A673 (cell line): ENCODE data around the gene TRMO. TPM values are rescaled to one million over a fixed set of nuclear protein-coding genes. Genes with fewer than 3 reads are reported as not detected.
A peak's percentile ranks its signal among the peaks of the same experiment; 100 is the strongest.

Experiments
- BruUV-seq: library from RNA; stranded (reverse); fragments of 400-500 nt; replicated peaks from 2 replicates; lab custom pipeline; 2021; lab: Mats Ljungman, UMichigan
- CTCF ChIA-PET: fragments of 300-600 bp; sonication (Branson Sonifier 250); formaldehyde crosslinking; loops from one replicate; lab custom pipeline; 2022; ENCODE audit warnings: antibody characterized with exemption; lab: Charles Lee
- POLR2A ChIA-PET: fragments of 300-600 bp; sonication (Branson Sonifier 250); formaldehyde crosslinking; loops from one replicate; lab custom pipeline; 2022; ENCODE audit warnings: antibody characterized with exemption; ENCODE audit not compliant: low non-redundant PET; lab: Charles Lee
- DNase-seq: peaks from one replicate; pipeline ENCODE4 v3.0.0-alpha.2; 2015; ENCODE audit warnings: low spot score
- H3K27ac ChIP-seq: fragments of 200-600 bp; sonication (generic); 2 replicates; pipeline ENCODE4 v1.5.1; 2016; ENCODE audit warnings: mixed run types, low read depth, mild to moderate bottlenecking, mixed read lengths, antibody characterized with exemption, low read length; ENCODE audit not compliant: poor library complexity, severe bottlenecking
- H3K27me3 ChIP-seq: fragments of 200-600 bp; sonication (generic); replicated peaks from 2 replicates; pipeline ENCODE4 v1.6.1; 2017; ENCODE audit warnings: mixed run types, low read depth, mild to moderate bottlenecking, mixed read lengths, antibody characterized with exemption, low read length; ENCODE audit not compliant: insufficient read depth, poor library complexity
- H3K36me3 ChIP-seq: fragments of 200-600 bp; sonication (generic); 2 replicates; pipeline ENCODE4 v1.6.1; 2016; ENCODE audit warnings: mixed run types, mild to moderate bottlenecking, mixed read lengths, antibody characterized with exemption, low read length; ENCODE audit not compliant: insufficient read depth, poor library complexity, severe bottlenecking
- H3K4me1 ChIP-seq: fragments of 200-600 bp; sonication (generic); 2 replicates; pipeline ENCODE4 v1.6.1; 2017; ENCODE audit warnings: mixed run types, mild to moderate bottlenecking, mixed read lengths, antibody characterized with exemption, low read length; ENCODE audit not compliant: insufficient read depth, poor library complexity, severe bottlenecking
- H3K4me3 ChIP-seq: fragments of 200-600 bp; sonication (generic); 2 replicates; pipeline ENCODE4 v1.5.1; 2016; ENCODE audit warnings: low read depth, mixed run types, mild to moderate bottlenecking, mixed read lengths, low read length; ENCODE audit not compliant: poor library complexity, severe bottlenecking
- H3K9me3 ChIP-seq: fragments of 200-600 bp; sonication (generic); 2 replicates; pipeline ENCODE4 v1.6.1; 2016; ENCODE audit warnings: mixed run types, low read depth, mild to moderate bottlenecking, mixed read lengths, antibody characterized with exemption, low read length; ENCODE audit not compliant: poor library complexity, severe bottlenecking
- EZH2 ChIP-seq: fragments of 200-600 bp; sonication (generic); IDR thresholded peaks from 2 replicates; pipeline ENCODE4 v1.6.1; 2017; ENCODE audit warnings: borderline replicate concordance, low read depth, mild to moderate bottlenecking, mixed read lengths, antibody characterized with exemption, low read length; ENCODE audit not compliant: poor library complexity, severe bottlenecking
- intact Hi-C: fragments of 100-400 bp; cut with micrococcal nuclease; formaldehyde crosslinking; loops from one replicate; pipeline ENCODE4 v1.10.0; 2022; ENCODE audit not compliant: unreplicated experiment
- total RNA-seq: library from RNA; stranded (reverse); gene quantifications from 2 replicates; pipeline ENCODE4 v1.2.3, GENCODE V29; 2021
- TF ChIP-seq, protein P1 (sequence below): fragments of 300-800, 200-600 bp; sonication (generic); conservative IDR thresholded peaks from 2 replicates; pipeline ENCODE4 v1.5.1; 2017; ENCODE audit warnings: low read depth, mild to moderate bottlenecking, antibody characterized with exemption, low read length, moderate library complexity, mixed read lengths

The TRMO gene
- total RNA-seq, 1 experiment from 2014 or later: 8.9 TPM

DNA sequence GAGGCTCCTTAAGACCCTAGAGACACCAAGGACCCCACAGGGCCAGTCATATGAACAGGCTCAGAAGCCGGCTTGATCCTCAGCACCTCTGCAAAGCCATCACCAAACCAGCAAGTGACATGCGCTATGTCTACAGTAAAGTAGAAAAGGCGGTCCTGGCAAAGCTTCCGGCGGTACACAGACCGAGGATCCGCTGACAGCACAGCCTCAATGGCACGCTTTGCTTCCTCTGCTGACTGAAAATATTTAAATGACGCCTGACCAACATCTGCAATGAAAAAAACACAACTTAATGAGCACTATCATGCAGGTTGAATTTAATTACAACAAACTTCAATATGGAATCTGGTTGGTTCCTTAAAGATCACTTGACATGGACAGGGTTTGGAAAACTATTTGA is 17.6 kb downstream of the TRMO start:
- ChIA-PET POLR2A (no interaction called here), CTCF (no interaction called here)
- Histone ChIP-seq H3K4me3 (no peak overlapping the region), H3K9me3 (no peaks in the 10 kb centered on the region), H3K27ac (no peak overlapping the region), H3K27me3 (no peaks in the 10 kb centered on the region), H3K36me3 (no peaks in the 10 kb centered on the region), H3K4me1 (no peaks in the 10 kb centered on the region)
- intact Hi-C loops: no loop called here
- BruUV-seq: no TSS peak
- DNase-seq: no peak
- TF ChIP-seq, protein P1, sequence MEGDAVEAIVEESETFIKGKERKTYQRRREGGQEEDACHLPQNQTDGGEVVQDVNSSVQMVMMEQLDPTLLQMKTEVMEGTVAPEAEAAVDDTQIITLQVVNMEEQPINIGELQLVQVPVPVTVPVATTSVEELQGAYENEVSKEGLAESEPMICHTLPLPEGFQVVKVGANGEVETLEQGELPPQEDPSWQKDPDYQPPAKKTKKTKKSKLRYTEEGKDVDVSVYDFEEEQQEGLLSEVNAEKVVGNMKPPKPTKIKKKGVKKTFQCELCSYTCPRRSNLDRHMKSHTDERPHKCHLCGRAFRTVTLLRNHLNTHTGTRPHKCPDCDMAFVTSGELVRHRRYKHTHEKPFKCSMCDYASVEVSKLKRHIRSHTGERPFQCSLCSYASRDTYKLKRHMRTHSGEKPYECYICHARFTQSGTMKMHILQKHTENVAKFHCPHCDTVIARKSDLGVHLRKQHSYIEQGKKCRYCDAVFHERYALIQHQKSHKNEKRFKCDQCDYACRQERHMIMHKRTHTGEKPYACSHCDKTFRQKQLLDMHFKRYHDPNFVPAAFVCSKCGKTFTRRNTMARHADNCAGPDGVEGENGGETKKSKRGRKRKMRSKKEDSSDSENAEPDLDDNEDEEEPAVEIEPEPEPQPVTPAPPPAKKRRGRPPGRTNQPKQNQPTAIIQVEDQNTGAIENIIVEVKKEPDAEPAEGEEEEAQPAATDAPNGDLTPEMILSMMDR: no peak
- TF ChIP-seq EZH2: no peak

DNA sequence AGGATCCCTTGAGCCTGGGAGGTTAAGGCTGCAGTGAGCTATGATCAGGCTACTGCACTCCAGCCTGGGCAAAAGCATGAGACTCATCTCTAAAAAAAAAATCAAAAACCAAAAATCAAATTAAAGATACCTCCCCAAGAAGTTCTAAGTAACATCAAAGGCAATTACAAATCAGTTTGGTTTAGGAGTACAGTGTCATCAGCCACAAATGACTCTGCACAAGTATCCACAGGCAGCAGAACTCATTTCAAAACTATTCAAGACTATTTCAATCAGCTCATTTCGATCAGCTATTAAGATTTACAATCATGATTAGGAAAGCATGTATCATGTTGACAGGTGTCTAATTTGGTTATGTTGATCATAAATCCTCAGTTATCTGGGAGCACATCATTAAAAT is 19.1 kb downstream of the TRMO start:
- H3K4me3 ChIP-seq: no peak overlapping the region
- DNase-seq: no peak
- no TSS peak for BruUV-seq
- no peaks in the 10 kb centered on the region for H3K36me3 ChIP-seq
- TF ChIP-seq, protein P1: no peak
- no peak for TF ChIP-seq EZH2
- no peaks in the 10 kb centered on the region for H3K9me3 ChIP-seq
- CTCF ChIA-PET: no interaction called here
- intact Hi-C loops: no loop called here
- H3K27me3 ChIP-seq: no peaks in the 10 kb centered on the region
- POLR2A ChIA-PET: interaction anchor here (0.5 kb wide), 1 partner anchor 354 kb away, joined by 7 read pairs; no protein-coding TSS in a partner anchor
- H3K4me1 ChIP-seq: no peaks in the 10 kb centered on the region
- H3K27ac ChIP-seq: no peak overlapping the region

DNA sequence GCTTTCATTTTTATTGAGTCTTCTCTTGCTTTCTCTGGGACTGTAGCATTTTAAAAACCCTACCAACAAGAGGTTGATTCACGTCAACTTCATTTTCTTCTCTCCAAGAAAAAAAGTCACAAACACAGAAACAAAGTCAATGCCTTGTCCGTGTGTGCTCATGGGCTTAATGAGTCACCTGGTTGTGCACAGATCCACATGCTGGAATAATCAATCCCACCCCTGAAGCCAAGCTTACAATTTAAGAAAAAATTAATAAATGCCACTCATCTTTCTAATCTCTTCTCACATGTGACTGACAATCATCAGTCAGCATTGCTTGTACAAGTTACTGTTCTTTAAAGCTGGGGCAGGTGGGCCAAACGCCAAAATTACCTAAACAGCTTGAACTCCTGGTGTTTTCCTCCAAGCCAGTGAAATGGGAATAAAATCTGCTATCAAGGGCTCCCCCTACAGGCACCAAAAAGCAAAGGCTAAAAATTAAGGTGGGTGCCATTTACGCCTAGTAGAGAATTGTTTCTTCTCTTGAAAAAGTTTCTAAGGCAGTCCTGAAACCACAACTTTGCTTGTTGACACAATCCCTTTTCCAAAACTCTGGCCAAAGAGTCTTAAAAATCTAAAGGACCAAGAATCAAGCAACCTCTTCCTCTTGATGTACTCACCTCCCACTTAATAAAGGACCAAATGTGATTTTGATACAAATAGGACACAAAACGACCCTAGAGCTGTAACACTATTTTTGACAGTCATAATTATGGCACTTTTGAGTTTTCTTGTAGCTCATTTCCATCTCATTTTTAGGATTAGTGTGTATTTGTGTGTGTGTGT is 21.3 kb downstream of the TRMO start:
- no peaks in the 10 kb centered on the region for H3K4me1 ChIP-seq
- peak; percentile 59 for DNase-seq
- no peaks in the 10 kb centered on the region for H3K36me3 ChIP-seq
- no peaks in the 10 kb centered on the region for H3K9me3 ChIP-seq
- no TSS peak for BruUV-seq
- intact Hi-C loops: loop anchor here (1.0 kb wide), 1 partner anchor 191 kb away; no protein-coding TSS in a partner anchor
- no peaks in the 10 kb centered on the region for H3K27me3 ChIP-seq
- CTCF ChIA-PET: interaction anchor here (0.5 to 1.2 kb wide), 3 partner anchors 10 to 189 kb away, joined by 3 read pairs; no protein-coding TSS in a partner anchor
- H3K4me3 ChIP-seq: no peak overlapping the region
- POLR2A ChIA-PET: no interaction called here
- no peak for TF ChIP-seq EZH2
- TF ChIP-seq, protein P1: peak; percentile 81
- no peak overlapping the region for H3K27ac ChIP-seq
